ENCODE measurements around the gene MYF6.

The MYF6 gene

DNA sequence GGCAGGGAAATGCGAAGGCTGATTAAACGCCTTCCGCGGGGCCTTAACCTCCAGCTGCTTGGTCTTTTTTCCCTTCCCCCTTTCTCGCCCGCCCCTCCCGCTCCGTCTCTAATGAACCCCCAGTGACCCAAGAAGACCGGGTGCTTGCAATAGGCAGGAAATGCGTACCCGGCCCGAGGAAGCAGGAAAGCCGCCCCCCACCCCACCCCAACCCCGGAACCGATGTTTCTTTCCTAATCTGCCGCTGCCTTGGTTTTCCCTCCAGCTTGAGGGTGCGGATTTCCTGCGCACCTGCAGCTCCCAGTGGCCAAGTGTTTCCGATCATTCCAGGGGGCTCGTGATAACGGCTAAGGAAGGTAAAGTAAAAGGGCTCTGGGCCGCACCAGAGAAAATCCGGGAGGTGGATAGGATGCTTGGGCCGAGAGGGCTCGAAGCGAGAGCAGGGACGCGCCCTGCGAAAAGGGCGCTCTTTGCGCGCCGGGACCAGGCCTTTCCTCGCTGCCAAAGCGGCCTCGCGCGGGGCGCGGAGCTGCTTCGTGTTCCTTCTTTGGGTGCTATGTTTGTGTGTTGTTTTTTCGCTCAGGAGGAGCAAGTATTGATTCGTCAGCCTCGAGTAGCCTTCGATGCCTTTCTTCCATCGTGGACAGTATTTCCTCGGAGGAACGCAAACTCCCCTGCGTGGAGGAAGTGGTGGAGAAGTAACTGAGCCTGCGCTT, 983 bp downstream of the MYF6 start:
- DNase-seq: no peak

DNA sequence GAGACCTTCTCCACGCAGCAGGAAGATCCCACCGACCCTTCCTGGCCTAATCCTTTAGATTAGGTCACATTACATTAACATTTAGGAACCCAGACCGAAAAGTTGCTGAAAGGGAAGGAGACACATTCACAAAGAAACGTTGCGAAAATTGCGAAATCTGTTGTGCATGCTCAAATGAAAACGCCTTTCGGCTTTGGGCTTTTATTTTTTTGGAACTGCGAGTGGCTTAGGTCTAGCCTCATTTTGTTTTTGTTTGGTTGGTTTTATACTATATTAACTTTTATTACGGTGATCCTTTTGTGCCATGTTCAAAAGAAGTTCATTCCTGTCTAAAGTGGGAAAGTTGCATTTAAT, 1.5 kb downstream of the MYF6 start:
- no peak for DNase-seq

- no peak for DNase-seq
These were observed 2.6 kb downstream of the MYF6 start for GRCh38 chr12:80709811-80710726.

DNA sequence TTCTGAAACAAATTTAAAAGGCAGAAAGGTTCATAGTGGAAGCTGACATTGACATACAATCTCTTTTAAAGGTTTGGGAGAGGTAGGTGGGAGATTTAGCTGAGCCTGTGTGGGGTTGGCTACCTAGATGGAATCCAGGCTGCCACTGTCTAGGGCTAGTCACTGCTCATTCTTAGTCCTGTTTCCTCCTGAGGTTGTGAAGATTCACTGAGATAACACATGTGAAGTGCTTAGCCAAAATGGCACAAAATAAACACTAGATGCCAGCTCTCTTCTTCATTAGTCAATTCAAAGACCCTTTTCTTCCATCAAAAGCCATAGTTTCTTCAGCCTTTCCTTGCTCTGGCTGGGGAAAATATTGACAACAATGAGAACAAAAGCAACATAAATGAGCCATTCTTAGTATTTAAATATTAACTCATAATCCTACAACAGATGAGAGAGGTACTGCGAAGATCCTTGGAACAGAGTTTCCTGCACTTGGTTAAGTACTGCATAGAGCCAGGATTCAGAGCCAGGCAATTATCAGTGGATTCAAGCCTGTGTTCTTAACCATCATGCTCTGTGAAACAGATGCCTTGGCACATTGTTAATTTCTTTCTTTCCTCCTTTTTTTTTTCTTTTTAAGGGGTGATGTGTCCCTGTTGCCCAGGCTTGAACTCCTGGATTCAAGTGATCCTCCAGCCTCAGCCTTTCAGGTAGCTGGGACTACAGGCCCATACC, 3.5 kb downstream of the MYF6 start:
- no peak for DNase-seq

- no peak for DNase-seq
These were observed 4.4 kb downstream of the MYF6 start for GRCh38 chr12:80711866-80712265.

- no peak for DNase-seq
These were observed 5.4 kb downstream of the MYF6 start for GRCh38 chr12:80712866-80713265.

GRCh38 chr12:80713419-80713818, 6.0 kb downstream of the MYF6 start:
- DNase-seq: no peak

DNA sequence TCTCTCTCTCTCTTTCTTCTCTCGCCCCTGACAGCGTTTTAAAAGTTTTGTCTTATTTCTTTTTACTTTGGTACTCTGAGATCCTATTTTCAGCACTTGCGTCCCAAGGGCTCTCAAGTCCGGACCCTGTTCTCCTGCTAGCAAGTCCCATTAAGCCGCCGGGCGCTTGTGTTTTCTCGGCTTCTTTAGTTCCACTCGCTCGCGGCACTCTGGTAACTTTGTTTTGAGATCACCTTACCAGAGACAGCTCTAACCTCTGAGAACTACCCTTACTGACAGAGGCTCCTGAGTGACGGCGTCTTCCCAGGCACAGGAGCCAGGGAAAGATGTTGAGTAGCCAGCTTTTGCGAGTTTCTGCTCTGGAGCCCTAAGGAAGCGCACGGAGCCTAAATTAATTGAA, 6.6 kb downstream of the MYF6 start:
- no peak for DNase-seq

- no peak for DNase-seq
These were observed 7.4 kb downstream of the MYF6 start for GRCh38 chr12:80714846-80715245.

DNA sequence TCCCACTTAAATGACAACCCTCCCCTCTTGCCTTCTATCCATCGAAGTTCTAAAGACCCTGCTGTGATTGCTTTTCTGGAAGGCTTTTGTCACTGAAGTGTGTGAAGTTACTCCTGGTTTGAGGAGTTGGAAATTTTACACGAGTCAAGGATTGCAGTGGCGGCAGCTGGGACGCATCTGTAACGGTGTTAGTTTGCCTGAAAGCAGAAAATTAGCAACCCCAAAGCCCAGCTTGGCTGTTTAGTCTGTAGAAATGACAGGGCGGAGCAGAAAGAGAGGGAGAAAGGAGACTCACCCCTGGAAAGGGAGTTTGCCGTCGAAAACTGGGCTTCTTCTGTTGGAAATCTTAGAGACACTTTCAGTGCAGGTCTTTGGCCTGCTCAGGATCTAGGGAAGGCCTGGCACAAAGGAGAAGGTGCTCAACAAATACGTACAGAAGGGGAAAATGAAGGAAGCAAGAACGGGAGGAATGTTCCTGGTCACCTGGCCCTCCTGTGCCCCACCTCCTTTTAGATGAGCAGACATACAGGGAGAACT, 8.3 kb downstream of the MYF6 start:
- DNase-seq: no peak

DNA sequence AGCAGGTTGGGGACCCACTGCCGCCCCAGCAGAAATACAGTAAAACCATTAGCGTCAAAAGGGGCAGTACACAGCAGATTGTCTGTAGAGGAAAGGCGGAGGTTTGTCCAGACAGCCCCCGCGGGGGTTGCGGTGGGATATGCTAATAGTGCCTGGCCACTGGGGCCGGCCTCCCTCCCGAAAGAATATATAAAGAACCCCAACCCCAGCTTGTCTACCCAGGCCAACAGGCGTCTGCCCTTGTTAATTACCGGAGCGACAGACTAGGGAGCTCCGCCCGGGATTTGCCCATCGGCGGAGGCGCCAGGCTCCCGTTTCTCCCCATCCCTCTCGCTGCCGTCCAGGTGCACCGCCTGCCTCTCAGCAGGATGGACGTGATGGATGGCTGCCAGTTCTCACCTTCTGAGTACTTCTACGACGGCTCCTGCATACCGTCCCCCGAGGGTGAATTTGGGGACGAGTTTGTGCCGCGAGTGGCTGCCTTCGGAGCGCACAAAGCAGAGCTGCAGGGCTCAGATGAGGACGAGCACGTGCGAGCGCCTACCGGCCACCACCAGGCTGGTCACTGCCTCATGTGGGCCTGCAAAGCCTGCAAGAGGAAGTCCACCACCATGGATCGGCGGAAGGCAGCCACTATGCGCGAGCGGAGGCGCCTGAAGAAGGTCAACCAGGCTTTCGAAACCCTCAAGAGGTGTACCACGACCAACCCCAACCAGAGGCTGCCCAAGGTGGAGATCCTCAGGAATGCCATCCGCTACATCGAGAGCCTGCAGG, 9.4 kb downstream of the MYF6 start, which contains the start of gene MYF5:
MYF5 (plus strand) TSS at position 217 of the 774 bp plus-strand sequence; CDS start at position 369, 152 bp downstream.
- DNase-seq: no peak

- no peak for DNase-seq
These were observed 10.4 kb downstream of the MYF6 start for GRCh38 chr12:80717856-80718255.

GRCh38 chr12:80720516-80720915, 13.1 kb downstream of the MYF6 start:
- DNase-seq: no peak

DNA sequence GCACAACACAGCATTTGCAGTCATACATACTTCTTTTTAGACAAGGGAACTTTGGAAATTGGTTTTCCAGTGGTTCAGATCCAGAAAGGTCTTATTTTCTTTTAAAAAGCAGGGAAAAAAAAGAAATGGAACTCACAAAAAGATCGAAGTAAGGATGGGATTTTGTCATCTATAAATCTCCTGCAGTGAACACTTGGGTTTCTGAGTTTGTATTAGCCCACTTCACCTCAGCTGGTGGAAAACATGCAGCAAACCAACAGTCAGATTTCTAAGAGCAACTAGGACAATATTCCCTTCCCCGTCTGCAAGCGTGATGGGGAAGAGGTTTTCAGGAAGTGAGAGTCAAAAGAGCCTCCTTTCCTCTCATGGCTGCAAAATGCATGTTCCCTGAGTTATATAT, 13.9 kb downstream of the MYF6 start:
- no peak for DNase-seq

DNA sequence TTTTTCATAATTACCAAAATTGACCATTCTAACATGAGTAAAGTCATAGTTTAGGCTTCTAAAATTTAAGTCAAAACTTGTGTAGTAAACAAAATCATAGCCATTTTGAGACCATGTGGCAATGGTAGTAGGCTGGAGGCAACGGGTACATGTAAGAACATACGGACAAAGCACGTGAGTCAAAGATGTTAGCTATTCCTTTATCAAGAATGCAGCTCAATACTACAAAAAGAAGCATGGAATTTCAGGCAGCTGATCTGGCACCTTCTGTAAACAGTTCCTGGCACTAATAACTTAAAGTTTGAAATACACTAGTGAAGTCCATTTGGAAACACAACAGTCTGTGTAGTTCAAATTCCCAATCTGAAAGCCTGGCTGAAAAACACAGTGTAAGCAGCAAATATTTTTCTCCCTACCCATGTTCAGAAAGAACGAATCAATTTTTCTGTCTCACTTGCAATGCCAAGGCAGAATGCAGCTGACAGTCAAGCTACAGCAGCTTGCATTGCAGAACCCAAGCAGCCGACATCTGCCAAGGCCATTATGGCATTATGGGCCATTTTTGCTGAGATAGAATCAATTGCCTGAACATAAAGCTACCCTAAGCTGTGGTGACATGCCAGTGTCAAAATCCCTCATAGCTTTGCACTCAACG, 38.5 kb downstream of the MYF6 start:
- no peak for DNase-seq

DNA sequence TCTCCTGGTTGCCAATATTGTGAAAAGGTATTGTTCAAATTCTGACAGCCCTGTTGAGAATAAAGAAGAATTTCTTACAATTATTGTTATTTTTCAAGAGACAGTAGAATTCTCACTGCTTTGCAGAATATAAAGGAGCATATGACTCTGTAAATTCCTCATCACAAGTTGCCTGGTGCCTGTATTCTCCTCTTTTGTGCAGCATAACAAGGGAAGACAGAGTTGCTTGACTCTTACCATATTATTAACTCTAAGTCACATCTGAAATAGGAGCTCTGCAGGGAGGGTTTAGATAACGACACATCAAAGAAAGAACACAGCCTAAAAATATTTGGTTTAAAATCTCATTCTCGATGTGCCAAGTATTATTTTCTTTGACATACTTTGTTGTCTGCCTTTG, 40.4 kb downstream of the MYF6 start:
- no peak for DNase-seq

GRCh38 chr12:80749456-80749855, 42.0 kb downstream of the MYF6 start:
- no peak for DNase-seq

DNA sequence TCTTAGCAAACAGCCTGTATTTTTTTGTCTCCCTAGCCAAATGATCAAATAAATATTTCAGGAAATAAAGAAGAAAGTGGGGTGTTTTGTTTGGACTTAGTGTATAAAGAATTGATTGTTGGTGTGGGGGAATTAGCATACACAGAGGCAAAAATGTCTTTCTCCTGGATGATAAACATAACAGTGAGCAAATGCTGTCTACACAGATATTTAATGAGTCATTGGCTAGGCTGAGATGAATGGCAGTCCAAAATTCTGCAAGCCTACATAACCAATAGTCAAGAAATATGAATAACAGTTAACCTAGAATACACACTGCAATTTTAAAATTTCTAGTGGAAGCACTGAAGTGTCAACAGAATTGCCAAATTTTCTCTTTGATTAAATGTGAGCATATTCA, 45.0 kb downstream of the MYF6 start:
- DNase-seq: no peak

- no peak for DNase-seq
These were observed 46.8 kb downstream of the MYF6 start for GRCh38 chr12:80754274-80754673.

GRCh38 chr12:80756875-80757274, 49.4 kb downstream of the MYF6 start:
- DNase-seq: no peak

All from NCI-H446 treated with DMSO at 0.1 percent for 48 hours (cell line).